Neutrophil (primary cell): Measurements from ENCODE around the gene ELOB.

ENCODE experiments used
- H3K27ac ChIP-seq: fragments of 200-600 bp; sonication (generic); 2 replicates; pipeline ENCODE4 v1.5.1; 2016; ENCODE audit warnings: mild to moderate bottlenecking, moderate library complexity
- H3K27me3 ChIP-seq: fragments of 200-600 bp; sonication (generic); 2 replicates; pipeline ENCODE4 v1.6.0; 2016; ENCODE audit warnings: mild to moderate bottlenecking
- H3K36me3 ChIP-seq: fragments of 200-600 bp; sonication (generic); 2 replicates; pipeline ENCODE4 v1.5.1; 2017
- H3K4me1 ChIP-seq, 2 experiments: fragments of 200-600 bp in 1 of 2; sonication (generic) in 1 of 2; 1 replicate in 1 of 2; 2 replicates in 1 of 2; pipeline versions ENCODE4 v1.5.1 to v1.6.1; 2013 to 2016; ENCODE audit warnings: low read depth in 1 of 2, low read length in 1 of 2, mild to moderate bottlenecking in 1 of 2, moderate library complexity in 1 of 2; ENCODE audit not compliant: control insufficient read depth in 1 of 2, insufficient read depth in 1 of 2
- H3K4me3 ChIP-seq, 2 experiments: fragments of 200-600 bp in 1 of 2; sonication (generic) in 1 of 2; 1 replicate in 1 of 2; 2 replicates in 1 of 2; pipeline ENCODE4 v1.5.1; 2013 to 2016; ENCODE audit warnings: low read depth in 1 of 2, low read length in 1 of 2, mild to moderate bottlenecking in 1 of 2, moderate library complexity in 1 of 2
- H3K9me3 ChIP-seq: fragments of 200-600 bp; sonication (generic); 2 replicates; pipeline ENCODE4 v1.5.1; 2016
- CTCF ChIP-seq: fragments of 200-600 bp; sonication (generic); IDR thresholded peaks from 2 replicates; pipeline ENCODE4 v1.5.1; 2016; ENCODE audit warnings: antibody characterized with exemption

The ELOB gene

DNA sequence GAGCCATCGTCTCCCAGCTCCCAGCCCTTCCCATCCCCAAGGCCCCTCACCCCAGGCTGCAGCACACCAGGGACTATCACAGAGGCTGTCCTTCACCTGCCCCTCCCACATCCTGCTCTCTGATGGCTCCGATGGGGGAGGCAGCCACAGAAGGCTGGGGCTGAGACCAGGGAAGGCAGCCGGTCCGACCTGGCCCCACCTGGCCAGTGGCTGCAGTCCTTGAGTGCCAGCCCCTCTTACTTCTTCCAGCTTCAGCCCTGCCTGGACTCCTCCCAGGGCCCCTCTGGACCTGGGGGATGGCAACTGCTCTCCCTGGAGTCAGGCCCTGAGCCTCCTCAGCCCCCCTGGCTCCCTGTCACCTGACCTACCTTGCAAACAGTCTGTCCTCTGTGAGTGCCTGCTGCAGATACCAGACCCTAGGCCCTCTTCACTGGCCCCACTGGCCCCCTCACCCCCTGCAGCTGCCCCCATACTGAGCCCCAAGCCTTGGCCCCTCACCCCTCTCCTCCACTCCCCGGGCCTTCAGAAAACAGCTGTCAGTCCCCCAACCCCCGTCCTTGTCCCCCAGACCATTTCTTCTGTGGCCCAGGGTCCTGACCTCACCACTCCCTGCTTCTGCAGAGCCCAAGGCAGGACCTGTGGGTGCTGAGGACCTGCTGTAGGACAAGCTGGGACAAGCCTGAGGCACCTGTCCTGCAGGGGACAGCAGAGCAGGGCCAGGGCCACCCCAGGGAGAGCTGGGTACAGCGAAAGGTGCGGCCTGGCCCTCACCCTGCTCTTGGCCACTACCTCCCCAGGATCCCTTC, 37.3 kb downstream of the ELOB start:
- no peak for TF ChIP-seq CTCF
- H3K27ac ChIP-seq, result no peak overlapping the region
- no peaks in the 10 kb centered on the region for H3K36me3 ChIP-seq
- no peak overlapping the region for H3K4me3 ChIP-seq
- H3K4me1 ChIP-seq, result no peaks in the 10 kb centered on the region
- H3K27me3 ChIP-seq, result no peaks in the 10 kb centered on the region
- no peaks in the 10 kb centered on the region for H3K9me3 ChIP-seq

GRCh38 chr16:2738615-2739014, 38.5 kb downstream of the ELOB start:
- no peak for TF ChIP-seq CTCF
- Histone ChIP-seq H3K4me1 (no peaks in the 10 kb centered on the region), H3K27ac (no peak overlapping the region), H3K4me3 (no peak overlapping the region), H3K27me3 (no peaks in the 10 kb centered on the region), H3K36me3 (no peaks in the 10 kb centered on the region), H3K9me3 (no peaks in the 10 kb centered on the region)

GRCh38 chr16:2737895-2738418, 39.1 kb downstream of the ELOB start:
- no peak for TF ChIP-seq CTCF
- Histone ChIP-seq H3K4me3 (no peak overlapping the region), H3K9me3 (no peaks in the 10 kb centered on the region), H3K4me1 (no peaks in the 10 kb centered on the region), H3K36me3 (no peaks in the 10 kb centered on the region), H3K27ac (no peak overlapping the region), H3K27me3 (no peaks in the 10 kb centered on the region)

- H3K4me1 ChIP-seq, result no peaks in the 10 kb centered on the region
- no peaks in the 10 kb centered on the region for H3K36me3 ChIP-seq
- H3K27me3 ChIP-seq, result no peaks in the 10 kb centered on the region
- no peak overlapping the region for H3K4me3 ChIP-seq
- no peak for TF ChIP-seq CTCF
- H3K27ac ChIP-seq, result no peak overlapping the region
- H3K9me3 ChIP-seq, result no peaks in the 10 kb centered on the region
These were observed 39.9 kb downstream of the ELOB start for GRCh38 chr16:2737238-2737605.

DNA sequence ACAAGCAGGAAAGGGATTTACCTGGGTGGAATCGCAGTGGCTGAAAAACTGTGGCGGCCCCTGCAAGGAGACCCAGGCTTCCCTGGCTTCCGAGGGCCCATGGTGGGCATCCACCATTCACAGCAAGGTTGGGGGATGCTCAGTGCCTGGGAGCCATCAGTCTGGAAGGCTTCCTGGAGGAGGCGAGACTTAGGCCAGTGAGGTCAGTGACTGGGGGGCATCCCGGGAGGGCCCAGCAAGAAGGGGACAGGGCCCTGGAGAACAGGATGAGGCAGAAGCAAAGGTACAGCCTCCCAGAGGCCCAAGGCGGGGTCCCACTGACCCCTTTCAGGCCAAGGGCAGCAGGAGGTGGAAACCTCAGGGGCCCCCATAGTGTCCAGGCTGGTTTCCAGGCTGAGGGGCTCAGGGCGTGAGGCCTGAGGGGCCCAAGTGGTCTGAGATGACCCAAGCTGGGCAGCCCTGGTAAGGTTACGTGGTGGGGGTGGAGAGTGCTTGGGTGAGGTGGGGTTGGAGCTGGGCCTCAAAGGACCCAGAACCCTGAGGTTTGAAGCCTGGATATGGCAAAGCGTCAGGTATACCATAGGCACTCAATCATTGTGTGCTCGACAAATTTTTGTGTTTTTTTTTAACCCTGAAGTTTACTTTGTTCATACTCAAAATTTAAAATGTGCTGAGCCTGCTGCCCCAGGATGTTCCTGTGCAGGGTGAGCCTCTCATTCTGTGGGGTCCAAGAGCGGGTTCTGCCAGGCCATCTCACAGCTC, 40.4 kb downstream of the ELOB start:
- H3K4me1 ChIP-seq, result no peaks in the 10 kb centered on the region
- H3K27ac ChIP-seq, result no peak overlapping the region
- no peak overlapping the region for H3K4me3 ChIP-seq
- no peaks in the 10 kb centered on the region for H3K36me3 ChIP-seq
- H3K9me3 ChIP-seq, result no peaks in the 10 kb centered on the region
- no peaks in the 10 kb centered on the region for H3K27me3 ChIP-seq
- TF ChIP-seq CTCF, result no peak
